H9 (cell line): Measurements from ENCODE around the gene PDZK1. TPM values are rescaled to one million over a fixed set of nuclear protein-coding genes. Genes with fewer than 3 reads are reported as not detected.

Experiments
- DNase-seq: peaks from one replicate; pipeline ENCODE4 v3.0.0-alpha.2; 2017
- H2AFZ ChIP-seq: one replicate; pipeline ENCODE4 v1.6.1; 2013; ENCODE audit warnings: mild to moderate bottlenecking, low read length, control low read depth, moderate library complexity
- H2AK5ac ChIP-seq: 2 replicates; pipeline ENCODE4 v1.6.1; 2013; ENCODE audit warnings: low read length, control low read depth, mixed read lengths; ENCODE audit not compliant: insufficient read length
- H2BK120ac ChIP-seq: one replicate; pipeline ENCODE4 v1.6.1; 2013; ENCODE audit warnings: low read depth, mild to moderate bottlenecking, low read length, control low read depth, inconsistent platforms; ENCODE audit not compliant: poor library complexity, severe bottlenecking
- H2BK12ac ChIP-seq: 2 replicates; pipeline ENCODE4 v1.6.1; 2013; ENCODE audit warnings: low read length, control low read depth, mixed read lengths, low read depth; ENCODE audit not compliant: insufficient read length
- H2BK15ac ChIP-seq: 2 replicates; pipeline ENCODE4 v1.6.1; 2013; ENCODE audit warnings: low read depth, low read length, control low read depth
- H2BK20ac ChIP-seq: one replicate; pipeline ENCODE4 v1.6.1; 2013; ENCODE audit warnings: low read depth, mild to moderate bottlenecking, low read length, control low read depth, inconsistent platforms; ENCODE audit not compliant: poor library complexity, severe bottlenecking
- H2BK5ac ChIP-seq: 2 replicates; pipeline ENCODE4 v1.6.1; 2013; ENCODE audit warnings: low read length, control low read depth, mixed read lengths; ENCODE audit not compliant: insufficient read length
- H3K14ac ChIP-seq: 2 replicates; pipeline ENCODE4 v1.6.1; 2013; ENCODE audit warnings: low read length, control low read depth; ENCODE audit not compliant: insufficient read depth
- H3K18ac ChIP-seq: 2 replicates; pipeline ENCODE4 v1.6.1; 2013; ENCODE audit warnings: low read depth, mild to moderate bottlenecking, mixed read lengths, low read length, control low read depth; ENCODE audit not compliant: insufficient read length
- H3K23ac ChIP-seq: 2 replicates; pipeline ENCODE4 v1.6.1; 2013; ENCODE audit warnings: low read length, control low read depth, mixed read lengths, low read depth; ENCODE audit not compliant: insufficient read length
- H3K23me2 ChIP-seq: 2 replicates; pipeline ENCODE4 v1.6.1; 2013; ENCODE audit warnings: low read depth, mild to moderate bottlenecking, mixed read lengths, low read length, control low read depth; ENCODE audit not compliant: insufficient read length, poor library complexity, severe bottlenecking
- H3K27ac ChIP-seq: 2 replicates; pipeline ENCODE4 v1.5.1; 2013; ENCODE audit warnings: low read length, control low read depth, mixed read lengths, low read depth; ENCODE audit not compliant: insufficient read length
- H3K27me3 ChIP-seq: 2 replicates; pipeline ENCODE4 v1.6.1; 2013; ENCODE audit warnings: low read length, control low read depth, inconsistent platforms; ENCODE audit not compliant: insufficient read depth
- H3K4ac ChIP-seq: 2 replicates; pipeline ENCODE4 v1.6.1; 2013; ENCODE audit warnings: low read depth, mild to moderate bottlenecking, control low read depth, inconsistent platforms, low read length, moderate library complexity
- H3K4me1 ChIP-seq: 2 replicates; pipeline ENCODE4 v1.6.1; 2013; ENCODE audit warnings: low read length, control low read depth, inconsistent platforms; ENCODE audit not compliant: insufficient read depth
- H3K4me2 ChIP-seq: 2 replicates; pipeline ENCODE4 v1.6.1; 2013; ENCODE audit warnings: low read length, control low read depth, mixed read lengths; ENCODE audit not compliant: insufficient read length, insufficient read depth
- H3K56ac ChIP-seq: 2 replicates; pipeline ENCODE4 v1.6.1; 2013; ENCODE audit warnings: low read depth, mild to moderate bottlenecking, mixed read lengths, low read length, control low read depth; ENCODE audit not compliant: insufficient read length
- H3K79me1 ChIP-seq: 2 replicates; pipeline ENCODE4 v1.6.1; 2013; ENCODE audit warnings: low read depth, mild to moderate bottlenecking, moderate library complexity, low read length, control low read depth, inconsistent platforms; ENCODE audit not compliant: insufficient read depth, poor library complexity, severe bottlenecking
- H3K79me2 ChIP-seq: 2 replicates; pipeline ENCODE4 v1.6.1; 2013; ENCODE audit warnings: low read length, control low read depth, inconsistent platforms; ENCODE audit not compliant: insufficient read depth
- H3K9ac ChIP-seq: 2 replicates; pipeline ENCODE4 v1.6.1; 2013; ENCODE audit warnings: low read length, control low read depth, mixed read lengths; ENCODE audit not compliant: insufficient read length; ENCODE audit errors: extremely low read depth
- H3K9me3 ChIP-seq: one replicate; pipeline ENCODE4 v1.6.1; 2013; ENCODE audit warnings: low read depth, low read length, inconsistent platforms; ENCODE audit not compliant: control insufficient read depth
- H3T11ph ChIP-seq: one replicate; pipeline ENCODE4 v1.6.1; 2013; ENCODE audit warnings: mild to moderate bottlenecking, low read length, control low read depth, inconsistent platforms
- H4K20me1 ChIP-seq: one replicate; pipeline ENCODE4 v1.6.1; 2013; ENCODE audit not compliant: control insufficient read depth, insufficient read length, insufficient read depth
- H4K5ac ChIP-seq: 2 replicates; pipeline ENCODE4 v1.6.1; 2013; ENCODE audit warnings: low read depth, mild to moderate bottlenecking, mixed read lengths, low read length, control low read depth; ENCODE audit not compliant: insufficient read length
- H4K8ac ChIP-seq: replicated peaks from 2 replicates; pipeline ENCODE4 v1.6.1; 2013; ENCODE audit warnings: low read length, control low read depth, mixed read lengths, low read depth; ENCODE audit not compliant: insufficient read length
- H4K91ac ChIP-seq: 2 replicates; pipeline ENCODE4 v1.6.1; 2013; ENCODE audit warnings: low read depth, mild to moderate bottlenecking, moderate library complexity, mixed read lengths, low read length, control low read depth; ENCODE audit not compliant: insufficient read length
- H3K27ac Mint-ChIP-seq, 3 experiments: 2 replicates in 2 of 3; 3 replicates in 1 of 3; pipeline ENCODE4 v1.8.0; 2020 to 2021; ENCODE audit warnings: mixed read lengths in 3 of 3, mild to moderate bottlenecking in 1 of 3, moderate library complexity in 1 of 3
- H3K27me3 Mint-ChIP-seq: 2 replicates; pipeline ENCODE4 v1.8.0; 2021; ENCODE audit warnings: low read depth, mild to moderate bottlenecking, moderate library complexity, mixed read lengths
- H3K36me3 Mint-ChIP-seq, 3 experiments: 2 replicates in 2 of 3; 3 replicates in 1 of 3; pipeline ENCODE4 v1.8.0; 2020 to 2021; ENCODE audit warnings: low read depth in 3 of 3, mixed read lengths in 3 of 3; ENCODE audit not compliant: insufficient read depth in 1 of 3
- H3K4me1 Mint-ChIP-seq, 2 experiments: 2 replicates each; pipeline ENCODE4 v1.8.0; 2020; ENCODE audit warnings: mixed read lengths in 2 of 2
- H3K4me3 Mint-ChIP-seq, 2 experiments: 2 replicates in 1 of 2; 3 replicates in 1 of 2; pipeline ENCODE4 v1.8.0; 2020 to 2021; ENCODE audit warnings: mild to moderate bottlenecking in 2 of 2, mixed read lengths in 2 of 2, moderate library complexity in 1 of 2
- H3K9me3 Mint-ChIP-seq, 2 experiments: 2 replicates in 1 of 2; 3 replicates in 1 of 2; pipeline ENCODE4 v1.8.0; 2020; ENCODE audit warnings: mild to moderate bottlenecking in 2 of 2, mixed read lengths in 2 of 2, moderate library complexity in 1 of 2
- WGBS: extraction: QIAGEN DNeasy Blood & Tissue Kit; methylation state at CpG from one replicate; pipeline ENCODE4 v1.1.7; 2013; ENCODE audit warnings: missing lambda C conversion rate, low lambda C conversion rate, mixed read lengths; ENCODE audit not compliant: insufficient read length; ENCODE audit errors: extremely low coverage; 5-methylcytosine and 5-hydroxymethylcytosine counted together
- total RNA-seq: library from RNA; stranded (reverse); gene quantifications from 2 replicates; pipeline ENCODE4 v1.2.1, GENCODE V29; 2021
- TF ChIP-seq, protein P1 (sequence below): fragments of 200-600 bp; sonication (generic); conservative IDR thresholded peaks from 3 replicates; pipeline ENCODE4 v1.8.0; 2021; ENCODE audit warnings: antibody characterized with exemption, mild to moderate bottlenecking

PDZK1 gene
- total RNA-seq, 1 experiment from 2014 or later: not detected

DNA sequence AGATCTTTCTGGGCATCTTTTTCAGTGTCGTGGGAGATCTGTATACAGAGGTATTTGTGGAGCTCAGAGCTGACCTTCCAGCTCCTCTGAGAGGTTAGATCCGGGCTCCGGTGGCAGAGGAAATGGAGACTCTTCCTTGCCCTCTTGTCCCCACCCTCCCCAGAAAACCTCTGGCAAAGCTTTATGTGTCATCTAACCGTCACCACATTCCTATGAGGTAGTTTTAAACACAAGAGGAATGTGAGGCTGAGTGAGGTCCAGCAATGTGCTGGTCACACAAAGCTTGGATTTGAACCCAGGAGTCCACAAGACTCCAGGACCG, 13.3 kb upstream of the PDZK1 start:
- H3K4me3 Mint-ChIP-seq: peak overlapping the region in 1 of 2 experiments; percentile 64; a peak in 3 of 5 replicates
- H3K4me1 Mint-ChIP-seq: peaks cover 5 to 15% of the 10 kb centered on the region in 2 experiments; a peak in 3 of 4 replicates
- H3K56ac ChIP-seq: no peak overlapping the region
- no peak overlapping the region for H3K23ac ChIP-seq
- H3K9me3 Mint-ChIP-seq: no peaks in the 10 kb centered on the region
- no peak overlapping the region for H3K18ac ChIP-seq
- H3K27me3 ChIP-seq: no peaks in the 10 kb centered on the region
- no peaks in the 10 kb centered on the region for H3K79me2 ChIP-seq
- peaks cover 40% of the 10 kb centered on the region for H3K27me3 Mint-ChIP-seq
- no peaks in the 10 kb centered on the region for H3K4me1 ChIP-seq
- DNase-seq: no peak
- H3T11ph ChIP-seq: no peak overlapping the region
- no peak overlapping the region for H2AK5ac ChIP-seq
- peak overlapping the region; percentile 36 for H3K4me2 ChIP-seq
- H4K8ac ChIP-seq: no peak overlapping the region
- H3K36me3 Mint-ChIP-seq: no peaks in the 10 kb centered on the region
- H2BK15ac ChIP-seq: no peak overlapping the region
- no peak overlapping the region for H3K27ac Mint-ChIP-seq
- H3K9ac ChIP-seq: no peak overlapping the region
- TF ChIP-seq, protein P1, sequence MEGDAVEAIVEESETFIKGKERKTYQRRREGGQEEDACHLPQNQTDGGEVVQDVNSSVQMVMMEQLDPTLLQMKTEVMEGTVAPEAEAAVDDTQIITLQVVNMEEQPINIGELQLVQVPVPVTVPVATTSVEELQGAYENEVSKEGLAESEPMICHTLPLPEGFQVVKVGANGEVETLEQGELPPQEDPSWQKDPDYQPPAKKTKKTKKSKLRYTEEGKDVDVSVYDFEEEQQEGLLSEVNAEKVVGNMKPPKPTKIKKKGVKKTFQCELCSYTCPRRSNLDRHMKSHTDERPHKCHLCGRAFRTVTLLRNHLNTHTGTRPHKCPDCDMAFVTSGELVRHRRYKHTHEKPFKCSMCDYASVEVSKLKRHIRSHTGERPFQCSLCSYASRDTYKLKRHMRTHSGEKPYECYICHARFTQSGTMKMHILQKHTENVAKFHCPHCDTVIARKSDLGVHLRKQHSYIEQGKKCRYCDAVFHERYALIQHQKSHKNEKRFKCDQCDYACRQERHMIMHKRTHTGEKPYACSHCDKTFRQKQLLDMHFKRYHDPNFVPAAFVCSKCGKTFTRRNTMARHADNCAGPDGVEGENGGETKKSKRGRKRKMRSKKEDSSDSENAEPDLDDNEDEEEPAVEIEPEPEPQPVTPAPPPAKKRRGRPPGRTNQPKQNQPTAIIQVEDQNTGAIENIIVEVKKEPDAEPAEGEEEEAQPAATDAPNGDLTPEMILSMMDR: no peak
- H3K27ac ChIP-seq: no peak overlapping the region
- H2AFZ ChIP-seq: no peak overlapping the region
- no peak overlapping the region for H2BK5ac ChIP-seq
- H3K4ac ChIP-seq: no peak overlapping the region
- H3K23me2 ChIP-seq: peaks cover 4% of the 10 kb centered on the region
- no peak overlapping the region for H2BK20ac ChIP-seq
- H3K9me3 ChIP-seq: no peaks in the 10 kb centered on the region
- no peak overlapping the region for H2BK12ac ChIP-seq
- no peak overlapping the region for H4K5ac ChIP-seq
- H3K14ac ChIP-seq: no peak overlapping the region
- no peak overlapping the region for H2BK120ac ChIP-seq
- WGBS: no CpG with 5 or more reads among the region's 5 CpGs
- no peaks in the 10 kb centered on the region for H4K20me1 ChIP-seq
- H4K91ac ChIP-seq: no peak overlapping the region
- H3K79me1 ChIP-seq: no peaks in the 10 kb centered on the region
